ENCODE results near the gene ECE1. TPM values are rescaled to one million over a fixed set of nuclear protein-coding genes. Genes with fewer than 3 reads are reported as not detected.

ECE1 gene
- 50.0 and 52.3 TPM in 2 replicates for polyA plus RNA-seq (2013)

DNA sequence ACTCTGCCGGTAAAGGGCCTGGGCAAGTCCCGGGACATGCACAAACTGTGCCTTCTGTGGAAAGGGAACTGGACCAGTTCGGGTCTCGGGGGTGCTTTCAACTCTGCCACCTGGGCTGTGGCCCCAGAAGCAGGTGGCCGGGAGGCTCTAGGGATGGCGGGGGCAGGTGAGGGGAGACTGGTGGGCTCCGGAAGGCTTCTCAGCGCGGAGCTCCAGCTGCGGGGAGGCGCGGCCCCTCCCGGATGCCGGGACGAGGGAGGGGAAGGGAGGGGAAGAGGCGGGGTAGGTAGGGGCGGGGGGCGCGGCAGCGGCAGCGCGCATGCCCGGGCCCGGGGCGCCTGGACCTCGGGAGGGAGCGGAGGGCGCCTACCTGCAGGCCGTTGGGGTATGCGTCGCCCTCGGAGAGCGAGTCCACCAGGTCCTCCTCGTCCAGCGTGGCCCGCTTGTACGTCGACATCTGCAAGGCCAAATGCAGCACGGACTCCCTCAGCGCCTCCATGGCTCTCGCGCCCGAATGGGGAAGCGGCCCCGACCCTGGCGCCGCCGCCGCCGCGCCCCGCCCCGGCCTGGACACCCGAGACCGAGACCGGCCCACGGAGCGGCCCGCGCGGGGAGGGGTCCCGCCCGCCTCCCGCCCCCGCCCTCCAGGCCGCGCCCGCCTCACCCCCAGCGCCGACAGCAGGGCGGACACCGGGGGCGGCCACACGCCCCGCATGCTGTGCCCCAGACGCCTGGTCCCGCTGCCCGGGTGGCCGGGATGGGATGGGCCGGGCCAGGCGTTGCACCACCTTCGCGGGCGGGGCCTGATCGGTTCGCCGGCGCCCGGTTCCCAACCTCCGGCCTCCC is at the start of gene ECE1:
Gene ECE1 (minus strand): TSS at position 764 of the 846 bp plus-strand sequence. CDS start 49 bp downstream, at position 715.
- WGBS (ENCODE audit: extremely low coverage, insufficient coverage, insufficient read length): no CpG with 5 or more reads among the region's 90 CpGs
- no peak within 1 kb of the TSS for H2BK12ac ChIP-seq (ENCODE audit: low read length)
- peak within 1 kb of the TSS; percentile 98 for H2AFZ ChIP-seq (ENCODE audit: insufficient read depth, low read length, poor library complexity)
- peak within 1 kb of the TSS; percentile 79 for H3K4me3 ChIP-seq (ENCODE audit: low read depth, low read length)
- no peak within 1 kb of the TSS for H2AK5ac ChIP-seq (ENCODE audit: low read length)
- peak within 1 kb of the TSS; percentile 93 for H4K8ac ChIP-seq (ENCODE audit: low read depth, low read length)
- peak within 1 kb of the TSS; percentile 59 for H3K9ac ChIP-seq (ENCODE audit: low read length)
- H3K27ac ChIP-seq (ENCODE audit: low read depth, low read length): no peak within 1 kb of the TSS
- peaks cover 6% of the 10 kb centered on the region for H3K79me2 ChIP-seq (ENCODE audit: control insufficient read depth, insufficient read depth, low read length, poor library complexity)
- H2BK5ac ChIP-seq (ENCODE audit: low read depth, low read length, poor library complexity): no peak within 1 kb of the TSS
- DNase-seq: peak; percentile 25 to 63
- H4K12ac ChIP-seq (ENCODE audit: low read depth, low read length): peak within 1 kb of the TSS; percentile 83
- H3K18ac ChIP-seq (ENCODE audit: low read length): peak within 1 kb of the TSS; percentile 100
- no peaks in the 10 kb centered on the region for H3K9me3 ChIP-seq (ENCODE audit: insufficient read depth, low read depth, low read length)
- H3K14ac ChIP-seq (ENCODE audit: low read length): peak within 1 kb of the TSS; percentile 93
- peak within 1 kb of the TSS; percentile 76 for H4K91ac ChIP-seq (ENCODE audit: low read depth, low read length)
- H2BK120ac ChIP-seq (ENCODE audit: insufficient read depth, low read length, poor library complexity): peak within 1 kb of the TSS; percentile 63
- H3K79me1 ChIP-seq (ENCODE audit: low read length): peaks cover 5% of the 10 kb centered on the region
- no peaks in the 10 kb centered on the region for H3K27me3 ChIP-seq (ENCODE audit: insufficient read depth, low read length)
- H3K23ac ChIP-seq (ENCODE audit: low read length): no peak within 1 kb of the TSS
- H3K36me3 ChIP-seq (ENCODE audit: control insufficient read depth in 1 of 2, insufficient read depth in 2 of 2, low read length in 2 of 2): no peaks in the 10 kb centered on the region
- peak within 1 kb of the TSS; percentile 74 for H3K4me2 ChIP-seq (ENCODE audit: low read length)
- H3K4me1 ChIP-seq (ENCODE audit: control insufficient read depth in 1 of 2, insufficient read depth in 2 of 2, low read length in 2 of 2): peaks cover 5 to 8% of the 10 kb centered on the region in 2 experiments
- H3K4ac ChIP-seq (ENCODE audit: low read depth, low read length): peak within 1 kb of the TSS; percentile 82

DNA sequence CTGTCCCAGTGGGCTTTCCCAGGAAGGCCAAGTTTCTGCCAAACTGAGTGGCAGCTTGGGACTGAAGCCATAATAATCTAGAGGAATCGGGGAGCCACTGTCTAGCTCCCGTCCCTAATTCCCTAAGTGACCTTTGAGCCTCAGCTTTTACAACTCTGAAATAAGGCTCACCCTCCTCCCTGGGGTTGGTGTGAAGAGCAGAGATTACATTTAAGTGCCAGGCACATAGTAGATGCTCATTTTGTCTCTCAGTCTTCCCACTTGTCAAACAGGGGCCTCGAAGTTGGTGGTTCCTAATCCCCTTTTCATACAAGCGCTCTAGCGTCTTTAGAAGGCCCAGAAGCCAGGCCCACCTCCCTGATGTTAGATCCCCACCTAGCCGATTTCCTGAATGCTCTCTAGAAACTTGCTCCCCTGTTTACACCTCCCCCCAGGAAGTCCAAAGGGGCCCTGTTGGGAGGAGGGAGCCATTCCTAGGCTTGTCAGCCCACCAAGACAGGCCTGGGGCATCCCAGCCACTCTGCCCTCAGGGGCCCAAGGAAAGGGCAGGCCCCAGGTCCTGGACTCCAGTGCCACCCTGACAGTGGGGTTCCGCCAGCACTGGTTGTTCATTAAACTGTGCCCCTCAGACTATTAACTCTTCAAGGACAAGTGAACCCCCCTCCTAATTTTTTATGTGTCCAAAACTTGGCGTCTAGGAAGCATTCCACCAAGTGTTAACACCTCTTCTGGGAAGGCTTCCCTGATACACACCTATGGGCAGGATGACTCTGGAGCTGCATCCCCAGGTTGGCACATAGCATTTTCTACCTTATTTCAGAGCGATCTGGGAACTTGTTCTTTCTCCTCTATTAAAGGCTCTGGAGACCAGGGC is 49.3 kb upstream of the ECE1 start:
- Histone ChIP-seq H3K4me2 (ENCODE audit: low read length) (no peak overlapping the region), H3K79me2 (ENCODE audit: control insufficient read depth, insufficient read depth, low read length, poor library complexity) (peaks cover 2% of the 10 kb centered on the region), H2BK12ac (ENCODE audit: low read length) (no peak overlapping the region), H3K36me3 (ENCODE audit: control insufficient read depth in 1 of 2, insufficient read depth in 2 of 2, low read length in 2 of 2) (peaks cover 0 to 1% of the 10 kb centered on the region in 2 experiments), H3K27me3 (ENCODE audit: insufficient read depth, low read length) (no peaks in the 10 kb centered on the region), H3K9me3 (ENCODE audit: insufficient read depth, low read depth, low read length) (no peaks in the 10 kb centered on the region), H2AFZ (ENCODE audit: insufficient read depth, low read length, poor library complexity) (no peak overlapping the region), H3K4ac (ENCODE audit: low read depth, low read length) (no peak overlapping the region), H4K12ac (ENCODE audit: low read depth, low read length) (no peak overlapping the region), H3K27ac (ENCODE audit: low read depth, low read length) (no peak overlapping the region), H3K23ac (ENCODE audit: low read length) (no peak overlapping the region), H3K4me1 (ENCODE audit: control insufficient read depth in 1 of 2, insufficient read depth in 2 of 2, low read length in 2 of 2) (peaks cover 23 to 28% of the 10 kb centered on the region in 2 experiments), H3K79me1 (ENCODE audit: low read length) (no peaks in the 10 kb centered on the region), H2BK5ac (ENCODE audit: low read depth, low read length, poor library complexity) (no peak overlapping the region), H2BK120ac (ENCODE audit: insufficient read depth, low read length, poor library complexity) (no peak overlapping the region), H3K4me3 (ENCODE audit: low read depth, low read length) (no peak overlapping the region), H3K9ac (ENCODE audit: low read length) (no peak overlapping the region), H2AK5ac (ENCODE audit: low read length) (no peak overlapping the region), H3K14ac (ENCODE audit: low read length) (no peak overlapping the region), H3K18ac (ENCODE audit: low read length) (no peak overlapping the region), H4K8ac (ENCODE audit: low read depth, low read length) (no peak overlapping the region), H4K91ac (ENCODE audit: low read depth, low read length) (no peak overlapping the region)
- no CpG with 5 or more reads among the region's 9 CpGs for WGBS (ENCODE audit: extremely low coverage, insufficient coverage, insufficient read length)
- no peak for DNase-seq

GRCh38 chr1:21338573-21339355 is 48.5 kb upstream of the ECE1 start:
- H3K4me3 ChIP-seq (ENCODE audit: low read depth, low read length): no peak overlapping the region
- H3K4me2 ChIP-seq (ENCODE audit: low read length): no peak overlapping the region
- H2BK5ac ChIP-seq (ENCODE audit: low read depth, low read length, poor library complexity): no peak overlapping the region
- H3K36me3 ChIP-seq (ENCODE audit: control insufficient read depth in 1 of 2, insufficient read depth in 2 of 2, low read length in 2 of 2): peaks cover 0 to 1% of the 10 kb centered on the region in 2 experiments
- H3K9me3 ChIP-seq (ENCODE audit: insufficient read depth, low read depth, low read length): no peaks in the 10 kb centered on the region
- H3K4ac ChIP-seq (ENCODE audit: low read depth, low read length): no peak overlapping the region
- H2BK12ac ChIP-seq (ENCODE audit: low read length): no peak overlapping the region
- no peak overlapping the region for H4K8ac ChIP-seq (ENCODE audit: low read depth, low read length)
- H3K27ac ChIP-seq (ENCODE audit: low read depth, low read length): no peak overlapping the region
- no peak overlapping the region for H2BK120ac ChIP-seq (ENCODE audit: insufficient read depth, low read length, poor library complexity)
- no peak overlapping the region for H3K9ac ChIP-seq (ENCODE audit: low read length)
- H4K12ac ChIP-seq (ENCODE audit: low read depth, low read length): no peak overlapping the region
- H4K91ac ChIP-seq (ENCODE audit: low read depth, low read length): no peak overlapping the region
- H3K79me1 ChIP-seq (ENCODE audit: low read length): no peaks in the 10 kb centered on the region
- H2AFZ ChIP-seq (ENCODE audit: insufficient read depth, low read length, poor library complexity): no peak overlapping the region
- peaks cover 18 to 25% of the 10 kb centered on the region in 2 experiments for H3K4me1 ChIP-seq (ENCODE audit: control insufficient read depth in 1 of 2, insufficient read depth in 2 of 2, low read length in 2 of 2)
- no peaks in the 10 kb centered on the region for H3K27me3 ChIP-seq (ENCODE audit: insufficient read depth, low read length)
- peaks cover 2% of the 10 kb centered on the region for H3K79me2 ChIP-seq (ENCODE audit: control insufficient read depth, insufficient read depth, low read length, poor library complexity)
- peak overlapping the region; percentile 7 for H3K18ac ChIP-seq (ENCODE audit: low read length)
- H2AK5ac ChIP-seq (ENCODE audit: low read length): no peak overlapping the region
- DNase-seq: no peak
- H3K23ac ChIP-seq (ENCODE audit: low read length): no peak overlapping the region
- no peak overlapping the region for H3K14ac ChIP-seq (ENCODE audit: low read length)
- WGBS (ENCODE audit: extremely low coverage, insufficient coverage, insufficient read length): no CpG with 5 or more reads among the region's 10 CpGs

All from trophoblast cell (in vitro differentiated cells and primary cell).